Measurements from ENCODE around the gene PIP5K1B.

Gene PIP5K1B

GRCh38 chr9:68844631-68845612 is 139.9 kb downstream of the PIP5K1B start:
- in situ Hi-C loops (cut with HindIII; ENCODE audit: low sequenced_read_pairs) = no loop called here
- DNase-seq (ENCODE audit: low read depth, low spot score) = peak; percentile 2
- TF ChIP-seq, protein P1, sequence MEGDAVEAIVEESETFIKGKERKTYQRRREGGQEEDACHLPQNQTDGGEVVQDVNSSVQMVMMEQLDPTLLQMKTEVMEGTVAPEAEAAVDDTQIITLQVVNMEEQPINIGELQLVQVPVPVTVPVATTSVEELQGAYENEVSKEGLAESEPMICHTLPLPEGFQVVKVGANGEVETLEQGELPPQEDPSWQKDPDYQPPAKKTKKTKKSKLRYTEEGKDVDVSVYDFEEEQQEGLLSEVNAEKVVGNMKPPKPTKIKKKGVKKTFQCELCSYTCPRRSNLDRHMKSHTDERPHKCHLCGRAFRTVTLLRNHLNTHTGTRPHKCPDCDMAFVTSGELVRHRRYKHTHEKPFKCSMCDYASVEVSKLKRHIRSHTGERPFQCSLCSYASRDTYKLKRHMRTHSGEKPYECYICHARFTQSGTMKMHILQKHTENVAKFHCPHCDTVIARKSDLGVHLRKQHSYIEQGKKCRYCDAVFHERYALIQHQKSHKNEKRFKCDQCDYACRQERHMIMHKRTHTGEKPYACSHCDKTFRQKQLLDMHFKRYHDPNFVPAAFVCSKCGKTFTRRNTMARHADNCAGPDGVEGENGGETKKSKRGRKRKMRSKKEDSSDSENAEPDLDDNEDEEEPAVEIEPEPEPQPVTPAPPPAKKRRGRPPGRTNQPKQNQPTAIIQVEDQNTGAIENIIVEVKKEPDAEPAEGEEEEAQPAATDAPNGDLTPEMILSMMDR (IDR thresholded peaks at IDR 0.05; ENCODE audit: low read depth, low read length) = peak; percentile 43

DNA sequence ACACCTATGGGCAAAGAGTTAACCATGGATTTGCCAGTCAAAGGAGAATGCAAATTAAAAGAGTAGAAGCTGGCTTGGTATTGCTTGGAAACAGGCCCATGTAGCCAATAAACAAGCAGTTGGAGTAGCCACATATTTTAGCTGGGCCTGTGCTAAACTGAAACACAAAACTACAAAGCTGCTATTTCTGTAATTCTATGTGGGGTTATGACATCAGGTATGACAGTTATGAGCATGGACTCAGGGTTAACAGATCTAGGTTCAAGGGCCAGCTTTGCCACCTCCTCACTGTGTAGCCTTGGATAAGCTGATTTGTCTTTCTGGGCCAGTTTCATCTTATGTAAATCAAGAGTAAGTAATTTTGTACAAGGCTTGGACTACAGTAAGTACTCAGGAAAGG is 142.7 kb downstream of the PIP5K1B start:
- no peak for DNase-seq (ENCODE audit: low read depth, low spot score)
- TF ChIP-seq, protein P1 (IDR thresholded peaks at IDR 0.05; ENCODE audit: low read depth, low read length) = no peak
- no peak overlapping the region for H3K4me3 ChIP-seq (ENCODE audit: low read depth, low read length)
- in situ Hi-C loops (cut with HindIII; ENCODE audit: low sequenced_read_pairs) = no loop called here

More at GRCh38 chr9:68844631-68845612, 139.9 kb downstream of the PIP5K1B start:
- no peak overlapping the region for H3K4me3 ChIP-seq (ENCODE audit: low read depth, low read length)

- TF ChIP-seq, protein P1 (IDR thresholded peaks at IDR 0.05; ENCODE audit: low read depth, low read length) = no peak
- H3K4me3 ChIP-seq (ENCODE audit: low read depth, low read length) = no peak overlapping the region
- no peak for DNase-seq (ENCODE audit: low read depth, low spot score)
- in situ Hi-C loops (cut with HindIII; ENCODE audit: low sequenced_read_pairs) = no loop called here
Observed at GRCh38 chr9:68851657-68852056, 146.6 kb downstream of the PIP5K1B start.

DNA sequence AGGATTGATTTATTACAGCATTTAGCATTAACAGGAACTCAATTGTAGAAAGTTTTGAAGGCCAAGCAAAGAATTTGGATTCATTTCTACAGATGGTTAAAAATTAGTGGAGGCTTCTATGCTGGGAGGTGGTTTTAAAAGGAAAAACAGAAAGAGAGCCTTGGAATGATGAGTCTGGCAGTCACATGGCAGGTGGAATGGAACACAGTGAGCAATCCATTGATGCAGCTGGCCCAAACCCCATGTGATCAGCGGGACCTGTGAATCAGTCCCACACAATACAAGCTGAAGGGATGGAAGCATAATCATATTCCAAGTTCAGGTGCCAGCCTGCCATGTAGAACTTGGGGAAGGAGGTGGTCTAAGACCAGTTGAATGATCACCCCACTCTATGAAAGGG is 147.9 kb downstream of the PIP5K1B start:
- in situ Hi-C loops (cut with HindIII; ENCODE audit: low sequenced_read_pairs) = no loop called here
- no peak overlapping the region for H3K4me3 ChIP-seq (ENCODE audit: low read depth, low read length)
- DNase-seq (ENCODE audit: low read depth, low spot score) = no peak
- TF ChIP-seq, protein P1 (IDR thresholded peaks at IDR 0.05; ENCODE audit: low read depth, low read length) = no peak

GRCh38 chr9:68859347-68859746 is 154.3 kb downstream of the PIP5K1B start:
- TF ChIP-seq, protein P1 (IDR thresholded peaks at IDR 0.05; ENCODE audit: low read depth, low read length) = no peak
- in situ Hi-C loops (cut with HindIII; ENCODE audit: low sequenced_read_pairs) = no loop called here
- no peak overlapping the region for H3K4me3 ChIP-seq (ENCODE audit: low read depth, low read length)
- no peak for DNase-seq (ENCODE audit: low read depth, low spot score)

DNA sequence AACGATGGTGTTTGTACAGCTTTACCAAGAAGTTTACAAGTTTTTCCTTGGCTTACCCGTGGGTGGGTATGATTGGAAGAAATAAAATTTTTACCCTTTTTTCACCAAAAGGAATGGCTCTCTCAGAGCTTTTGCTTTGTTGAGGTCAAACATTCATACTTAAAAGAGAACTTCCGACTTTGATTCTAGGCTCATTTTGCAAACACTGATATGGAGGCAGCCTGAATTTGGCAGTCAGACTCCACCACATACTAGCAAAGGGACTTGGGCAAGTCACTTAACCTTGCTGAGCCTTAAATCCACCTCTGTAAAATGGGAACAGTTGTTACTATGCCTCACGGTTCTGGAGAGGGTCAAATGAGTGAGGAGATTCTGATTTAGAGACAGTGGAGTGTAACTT is 155.4 kb downstream of the PIP5K1B start:
- no peak overlapping the region for H3K4me3 ChIP-seq (ENCODE audit: low read depth, low read length)
- TF ChIP-seq, protein P1 (IDR thresholded peaks at IDR 0.05; ENCODE audit: low read depth, low read length) = no peak
- in situ Hi-C loops (cut with HindIII; ENCODE audit: low sequenced_read_pairs) = no loop called here
- DNase-seq (ENCODE audit: low read depth, low spot score) = no peak

Data from astrocyte of the spinal cord (primary cell).